A549 treated with AZD9567 at 1 μM for 4 hours (cell line): ENCODE measurements around the gene PSMB2. TPM values are rescaled to one million over a fixed set of nuclear protein-coding genes. Genes with fewer than 3 reads are reported as not detected.

ENCODE experiments used
- total RNA-seq: library from RNA; stranded (reverse); fragments of 200-300 nt; extraction: Qiagen RNA extraction; gene quantifications from 5 replicates; pipeline ENCODE4 v1.2.3, GENCODE V29; 2022; ENCODE audit not compliant: insufficient read depth

PSMB2 gene
- total RNA-seq, result 100 to 116 TPM (median 107 TPM) in 5 replicates

DNA sequence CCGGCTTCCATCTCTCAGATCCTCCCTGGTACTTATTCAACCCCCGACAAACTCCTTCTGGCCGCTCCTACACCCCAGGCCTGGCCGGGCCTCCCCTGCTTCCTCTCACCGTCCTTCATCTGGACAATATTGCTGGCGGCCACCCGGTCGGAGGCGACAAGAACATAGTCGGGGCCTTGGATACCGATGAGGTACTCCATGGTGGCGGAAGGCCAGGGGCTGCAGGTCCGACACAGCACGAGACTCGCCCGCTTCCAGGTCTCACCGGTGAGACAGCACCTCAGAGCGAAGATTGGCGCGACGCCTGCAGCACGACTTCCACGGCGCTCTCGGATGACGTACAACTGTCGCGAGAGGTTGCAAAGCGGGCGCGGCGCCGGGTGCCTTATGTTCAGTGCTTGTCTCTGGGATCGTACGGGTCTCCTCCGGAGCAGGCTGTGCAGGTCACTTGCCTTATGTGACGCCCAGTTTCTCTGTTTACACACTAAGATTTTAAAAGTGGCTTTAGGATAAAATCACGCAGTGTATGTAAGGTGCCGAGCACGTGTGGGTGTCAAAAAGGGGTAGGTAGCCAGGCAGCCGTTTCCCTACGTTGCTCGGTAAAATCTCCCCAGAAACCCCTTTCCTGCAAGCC lies at the start of gene PSMB2:
TSS of gene PSMB2 (minus strand) at position 294 of the 634 bp plus-strand sequence. CDS start at position 200, 94 bp downstream.

DNA sequence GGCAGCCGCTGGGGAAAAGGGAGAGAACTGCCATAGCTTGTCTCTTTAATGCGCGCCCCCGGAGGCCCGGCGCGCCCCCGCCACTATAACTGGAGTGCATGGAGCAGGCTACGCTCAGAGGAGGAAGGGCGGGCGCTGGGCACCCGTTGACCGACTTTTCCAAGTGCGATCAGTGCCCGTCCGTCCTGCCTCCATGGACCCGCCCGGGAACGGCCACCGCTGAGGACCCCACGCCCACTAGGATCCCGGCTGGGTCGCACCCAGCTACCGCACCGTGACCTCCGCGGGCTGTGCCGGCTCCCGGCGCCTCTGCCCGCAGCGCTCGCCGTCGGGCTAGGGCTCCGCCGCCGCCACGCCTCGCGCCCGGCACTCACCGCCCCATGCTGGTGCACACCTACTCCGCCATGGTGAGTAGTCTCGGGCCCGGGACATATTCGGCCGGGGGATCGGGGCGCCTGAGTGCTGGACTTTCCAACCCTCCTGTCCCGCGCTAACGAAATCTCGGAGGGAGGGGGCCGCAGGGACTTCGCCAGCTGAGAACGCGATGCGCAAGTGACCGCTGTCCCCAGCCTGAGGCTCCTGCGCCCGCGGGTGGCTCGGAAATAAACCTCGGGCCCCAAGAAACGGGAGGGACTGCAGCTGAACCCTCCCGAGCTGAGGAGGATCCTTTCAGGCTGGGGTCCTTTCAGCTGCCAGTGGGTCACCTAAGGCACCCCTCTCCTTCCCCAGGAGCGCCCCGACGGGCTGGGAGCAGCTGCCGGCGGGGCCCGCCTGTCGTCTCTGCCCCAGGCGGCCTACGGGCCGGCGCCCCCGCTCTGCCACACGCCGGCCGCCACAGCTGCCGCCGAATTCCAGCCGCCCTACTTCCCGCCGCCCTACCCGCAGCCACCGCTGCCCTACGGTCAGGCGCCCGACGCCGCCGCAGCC lies 67.9 kb downstream of the PSMB2 start, which contains the start of gene TFAP2E:
TSS of gene TFAP2E (plus strand) at position 117 of the 927 bp plus-strand sequence. CDS start at position 381, 264 bp downstream.

DNA sequence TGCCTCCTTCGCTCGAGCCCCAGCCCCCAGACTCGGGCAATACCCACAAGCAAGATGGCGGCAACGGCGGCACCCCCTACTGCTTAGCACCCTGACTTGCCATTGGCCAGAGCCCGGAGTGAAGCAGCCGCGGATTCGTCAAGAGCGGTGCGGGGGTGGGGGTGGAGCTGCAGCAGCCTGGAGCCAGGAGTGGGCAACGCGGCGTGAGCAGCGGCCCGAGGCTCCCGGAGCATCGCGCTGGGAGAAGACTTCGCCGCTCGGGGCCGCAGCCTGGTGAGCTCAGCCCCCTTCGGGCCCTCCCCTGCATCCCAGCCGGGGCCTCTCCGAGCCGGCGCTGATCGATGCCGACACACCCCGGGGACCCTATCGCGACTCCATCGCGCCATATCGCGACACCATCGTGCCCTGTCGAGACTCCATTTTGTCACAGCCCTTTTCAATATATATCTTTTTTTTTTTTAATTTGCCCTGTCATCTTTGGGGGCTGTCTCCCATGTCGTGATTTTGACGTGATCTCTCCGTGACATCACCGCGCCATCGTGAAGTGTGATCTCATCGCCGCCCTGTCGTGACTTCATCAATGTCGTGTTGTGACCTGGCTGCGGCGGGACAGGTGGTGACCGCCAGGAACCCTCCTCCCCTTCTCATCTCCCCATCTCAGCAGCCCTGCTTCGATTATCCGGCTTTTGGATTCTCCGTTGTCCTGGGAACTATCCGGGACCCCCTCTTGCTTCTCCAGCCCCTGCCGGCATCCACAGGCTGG lies 83.5 kb downstream of the PSMB2 start, which contains the start of gene NCDN:
TSS of gene NCDN (plus strand) at position 189 of the 763 bp plus-strand sequence. CDS start at position 581, 392 bp downstream.

DNA sequence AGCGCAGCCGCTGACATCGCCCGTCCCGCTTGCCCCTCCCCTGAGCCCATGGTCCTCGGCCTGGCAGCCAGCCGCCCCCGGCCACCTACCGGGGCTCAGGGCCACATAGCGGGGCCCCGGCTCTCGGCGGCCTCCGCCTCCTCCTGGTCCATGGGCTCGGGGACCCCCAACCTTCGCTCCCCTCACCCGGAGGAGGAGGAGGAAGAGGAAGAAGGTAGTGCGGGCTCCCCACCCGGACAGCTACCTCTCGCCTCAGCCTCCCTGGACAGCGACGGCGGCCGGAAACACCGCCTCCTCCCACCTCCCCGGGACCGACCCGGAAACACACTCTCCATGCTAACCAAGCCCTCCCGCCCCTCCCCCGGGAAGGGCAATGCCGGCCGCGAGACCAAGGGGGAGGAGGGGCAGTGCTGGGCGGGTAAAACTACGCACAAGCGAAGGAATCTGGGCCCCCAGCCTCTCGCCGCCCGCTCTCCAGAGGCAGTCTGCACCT lies 84.2 kb downstream of the PSMB2 start, which contains the start of gene KIAA0319L:
TSS of gene KIAA0319L (minus strand) at position 286 of the 493 bp plus-strand sequence. CDS start 2,912 bp downstream, outside the sequence.

Other genes starting within 250 kb of the PSMB2 start
- gene KIAA0319L, start 84.1 kb downstream of the PSMB2 start, total RNA-seq, result 16.0 to 18.0 TPM (median 16.9 TPM) in 5 replicates
- 16.9 to 19.5 TPM (median 17.6 TPM) in 5 replicates for gene NCDN, start 83.7 kb downstream of the PSMB2 start, total RNA-seq
- 0.42 to 0.56 TPM (median 0.52 TPM) in 4 of 5 replicates, not detected in the other for gene TFAP2E, start 68.2 kb downstream of the PSMB2 start, total RNA-seq
- gene C1orf216, start 77.4 kb upstream of the PSMB2 start, total RNA-seq, result 11.2 to 14.3 TPM (median 14.2 TPM) in 5 replicates
- 9.8 to 16.2 TPM (median 11.0 TPM) in 5 replicates for gene CLSPN, start 128.5 kb upstream of the PSMB2 start, total RNA-seq
- gene AGO4, start 166.5 kb upstream of the PSMB2 start, total RNA-seq, result 1.9 to 4.3 TPM (median 3.0 TPM) in 5 replicates
- gene AGO1, start 241.7 kb upstream of the PSMB2 start, total RNA-seq, result 3.0 to 4.4 TPM (median 4.3 TPM) in 5 replicates